Activated CD4-positive, alpha-beta T cell treated with anti-CD3 and anti-CD28 coated beads, Interleukin-2, Interleukin-6, amounts not matched to agents 100 ng/mL and 50 ng/mL, durations not matched to agents 16 hours and 8 hours (primary cell): ENCODE data around the gene A4GALT.

Experiments
- DNase-seq: peaks from one replicate; pipeline ENCODE4 v3.0.0-alpha.2; 2020

Gene A4GALT

GRCh38 chr22:42700901-42701300 is 19.8 kb downstream of the A4GALT start:
- no peak for DNase-seq

GRCh38 chr22:42700355-42700754 is 20.3 kb downstream of the A4GALT start:
- no peak for DNase-seq

GRCh38 chr22:42699976-42700352 is 20.7 kb downstream of the A4GALT start:
- DNase-seq = no peak

- no peak for DNase-seq
These were observed 21.2 kb downstream of the A4GALT start for GRCh38 chr22:42699281-42699975.

GRCh38 chr22:42697542-42698013 is 23.1 kb downstream of the A4GALT start:
- no peak for DNase-seq

- DNase-seq = no peak
These were observed 24.2 kb downstream of the A4GALT start for GRCh38 chr22:42696331-42696967.

- DNase-seq = no peak
These were observed 25.4 kb downstream of the A4GALT start for GRCh38 chr22:42695294-42695693.

GRCh38 chr22:42693763-42694683 is 26.6 kb downstream of the A4GALT start:
- DNase-seq = no peak

- DNase-seq = no peak
These were observed 27.5 kb downstream of the A4GALT start for GRCh38 chr22:42693055-42693762.

- DNase-seq = no peak
These were observed 28.2 kb downstream of the A4GALT start for GRCh38 chr22:42692239-42693054.

GRCh38 chr22:42691440-42691839 is 29.2 kb downstream of the A4GALT start:
- no peak for DNase-seq

GRCh38 chr22:42688241-42689211 is 32.1 kb downstream of the A4GALT start:
- no peak for DNase-seq

GRCh38 chr22:42686756-42687491 is 33.7 kb downstream of the A4GALT start:
- DNase-seq = no peak

GRCh38 chr22:42685941-42686653 is 34.6 kb downstream of the A4GALT start:
- no peak for DNase-seq

GRCh38 chr22:42684462-42685195 is 36.0 kb downstream of the A4GALT start:
- DNase-seq = no peak

GRCh38 chr22:42683578-42684283 is 36.9 kb downstream of the A4GALT start:
- DNase-seq = no peak

GRCh38 chr22:42682113-42682851 is 38.4 kb downstream of the A4GALT start:
- no peak for DNase-seq
